ENCODE measurements around the gene TLN1. TPM values are rescaled to one million over a fixed set of nuclear protein-coding genes. Genes with fewer than 3 reads are reported as not detected.
A peak's percentile ranks its signal among the peaks of the same experiment; 100 is the strongest.

Gene TLN1
- total and polyA plus RNA-seq, 10 of the 15 experiments (the other 5 are each of a cell fraction or from before 2014, with no cell fraction given), result 11.6 to 305 (median 71.9) TPM

DNA sequence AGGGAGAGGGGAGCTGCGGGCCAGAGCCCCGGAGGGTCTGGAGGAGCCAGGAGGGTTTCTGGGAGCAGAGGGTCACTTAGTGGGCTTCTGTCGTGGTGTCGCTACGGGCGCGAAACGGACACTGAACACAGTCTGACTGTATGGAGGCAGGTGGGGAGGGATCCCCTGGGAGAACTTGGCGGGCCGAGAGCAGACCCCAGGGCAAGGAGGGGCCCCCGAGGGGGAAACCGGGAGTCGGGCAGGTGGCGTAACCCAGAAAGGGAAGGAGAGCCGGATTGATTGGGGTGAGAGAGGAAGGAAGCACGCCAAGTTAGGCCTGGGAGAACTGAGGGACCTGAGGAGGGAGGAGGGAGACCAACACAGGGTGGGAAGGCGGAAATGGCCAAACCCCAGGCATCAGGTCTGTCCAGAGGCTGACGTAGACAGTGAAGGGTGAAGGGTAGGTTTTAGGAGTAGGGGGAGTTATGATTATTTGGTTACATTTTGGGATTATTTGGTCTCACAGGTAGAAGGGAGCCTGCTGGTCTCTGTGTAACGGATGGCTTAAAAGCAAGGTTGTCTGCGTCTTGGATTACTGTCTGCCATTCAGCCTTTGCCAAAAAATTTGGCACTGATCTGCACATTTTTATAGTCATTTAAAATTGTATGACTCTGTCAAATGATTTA lies 25.4 kb upstream of the TLN1 start (continued):
- no peak for TF ChIP-seq KDM1A (IDR thresholded peaks at IDR 0.05; ENCODE audit: borderline replicate concordance)
- no peak for TF ChIP-seq BMI1 (IDR thresholded peaks at IDR 0.05; ENCODE audit: borderline replicate concordance)
- no peak for TF ChIP-seq CBFB (IDR thresholded peaks at IDR 0.05; ENCODE audit: low read depth)
- no peak for TF ChIP-seq RAD21 (IDR thresholded peaks at IDR 0.05; ENCODE audit: insufficient read depth, low read depth, low read length)
- peak; percentile 72 for TF ChIP-seq HDGF (IDR thresholded peaks at IDR 0.05)
- no peak for TF ChIP-seq YBX1 (IDR thresholded peaks at IDR 0.05)
- no peak for TF ChIP-seq NR2C2 (IDR thresholded peaks at IDR 0.05; ENCODE audit: borderline replicate concordance, control insufficient read depth, insufficient read length, low read depth)
- TF ChIP-seq, protein P1, sequence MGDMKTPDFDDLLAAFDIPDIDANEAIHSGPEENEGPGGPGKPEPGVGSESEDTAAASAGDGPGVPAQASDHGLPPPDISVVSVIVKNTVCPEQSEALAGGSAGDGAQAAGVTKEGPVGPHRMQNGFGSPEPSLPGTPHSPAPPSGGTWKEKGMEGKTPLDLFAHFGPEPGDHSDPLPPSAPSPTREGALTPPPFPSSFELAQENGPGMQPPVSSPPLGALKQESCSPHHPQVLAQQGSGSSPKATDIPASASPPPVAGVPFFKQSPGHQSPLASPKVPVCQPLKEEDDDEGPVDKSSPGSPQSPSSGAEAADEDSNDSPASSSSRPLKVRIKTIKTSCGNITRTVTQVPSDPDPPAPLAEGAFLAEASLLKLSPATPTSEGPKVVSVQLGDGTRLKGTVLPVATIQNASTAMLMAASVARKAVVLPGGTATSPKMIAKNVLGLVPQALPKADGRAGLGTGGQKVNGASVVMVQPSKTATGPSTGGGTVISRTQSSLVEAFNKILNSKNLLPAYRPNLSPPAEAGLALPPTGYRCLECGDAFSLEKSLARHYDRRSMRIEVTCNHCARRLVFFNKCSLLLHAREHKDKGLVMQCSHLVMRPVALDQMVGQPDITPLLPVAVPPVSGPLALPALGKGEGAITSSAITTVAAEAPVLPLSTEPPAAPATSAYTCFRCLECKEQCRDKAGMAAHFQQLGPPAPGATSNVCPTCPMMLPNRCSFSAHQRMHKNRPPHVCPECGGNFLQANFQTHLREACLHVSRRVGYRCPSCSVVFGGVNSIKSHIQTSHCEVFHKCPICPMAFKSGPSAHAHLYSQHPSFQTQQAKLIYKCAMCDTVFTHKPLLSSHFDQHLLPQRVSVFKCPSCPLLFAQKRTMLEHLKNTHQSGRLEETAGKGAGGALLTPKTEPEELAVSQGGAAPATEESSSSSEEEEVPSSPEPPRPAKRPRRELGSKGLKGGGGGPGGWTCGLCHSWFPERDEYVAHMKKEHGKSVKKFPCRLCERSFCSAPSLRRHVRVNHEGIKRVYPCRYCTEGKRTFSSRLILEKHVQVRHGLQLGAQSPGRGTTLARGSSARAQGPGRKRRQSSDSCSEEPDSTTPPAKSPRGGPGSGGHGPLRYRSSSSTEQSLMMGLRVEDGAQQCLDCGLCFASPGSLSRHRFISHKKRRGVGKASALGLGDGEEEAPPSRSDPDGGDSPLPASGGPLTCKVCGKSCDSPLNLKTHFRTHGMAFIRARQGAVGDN (IDR thresholded peaks at IDR 0.05), result peak; percentile 30; the same call in 1 of the 2 replicates
- no peak for TF ChIP-seq CREB1 (IDR thresholded peaks at IDR 0.05; ENCODE audit: low read depth)
- TF ChIP-seq RB1 (IDR thresholded peaks at IDR 0.05; ENCODE audit: borderline replicate concordance), result peak; percentile 49; the same call in 1 of the 2 replicates
- TF ChIP-seq, protein P2, sequence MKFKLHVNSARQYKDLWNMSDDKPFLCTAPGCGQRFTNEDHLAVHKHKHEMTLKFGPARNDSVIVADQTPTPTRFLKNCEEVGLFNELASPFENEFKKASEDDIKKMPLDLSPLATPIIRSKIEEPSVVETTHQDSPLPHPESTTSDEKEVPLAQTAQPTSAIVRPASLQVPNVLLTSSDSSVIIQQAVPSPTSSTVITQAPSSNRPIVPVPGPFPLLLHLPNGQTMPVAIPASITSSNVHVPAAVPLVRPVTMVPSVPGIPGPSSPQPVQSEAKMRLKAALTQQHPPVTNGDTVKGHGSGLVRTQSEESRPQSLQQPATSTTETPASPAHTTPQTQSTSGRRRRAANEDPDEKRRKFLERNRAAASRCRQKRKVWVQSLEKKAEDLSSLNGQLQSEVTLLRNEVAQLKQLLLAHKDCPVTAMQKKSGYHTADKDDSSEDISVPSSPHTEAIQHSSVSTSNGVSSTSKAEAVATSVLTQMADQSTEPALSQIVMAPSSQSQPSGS (IDR thresholded peaks at IDR 0.05; ENCODE audit: low read length), result no peak; the same call in 1 of the 2 replicates
- peak; percentile 94 for TF ChIP-seq MEF2B (IDR thresholded peaks at IDR 0.05; ENCODE audit: partially characterized antibody, poor library complexity, severe bottlenecking)
- TF ChIP-seq, protein P3, sequence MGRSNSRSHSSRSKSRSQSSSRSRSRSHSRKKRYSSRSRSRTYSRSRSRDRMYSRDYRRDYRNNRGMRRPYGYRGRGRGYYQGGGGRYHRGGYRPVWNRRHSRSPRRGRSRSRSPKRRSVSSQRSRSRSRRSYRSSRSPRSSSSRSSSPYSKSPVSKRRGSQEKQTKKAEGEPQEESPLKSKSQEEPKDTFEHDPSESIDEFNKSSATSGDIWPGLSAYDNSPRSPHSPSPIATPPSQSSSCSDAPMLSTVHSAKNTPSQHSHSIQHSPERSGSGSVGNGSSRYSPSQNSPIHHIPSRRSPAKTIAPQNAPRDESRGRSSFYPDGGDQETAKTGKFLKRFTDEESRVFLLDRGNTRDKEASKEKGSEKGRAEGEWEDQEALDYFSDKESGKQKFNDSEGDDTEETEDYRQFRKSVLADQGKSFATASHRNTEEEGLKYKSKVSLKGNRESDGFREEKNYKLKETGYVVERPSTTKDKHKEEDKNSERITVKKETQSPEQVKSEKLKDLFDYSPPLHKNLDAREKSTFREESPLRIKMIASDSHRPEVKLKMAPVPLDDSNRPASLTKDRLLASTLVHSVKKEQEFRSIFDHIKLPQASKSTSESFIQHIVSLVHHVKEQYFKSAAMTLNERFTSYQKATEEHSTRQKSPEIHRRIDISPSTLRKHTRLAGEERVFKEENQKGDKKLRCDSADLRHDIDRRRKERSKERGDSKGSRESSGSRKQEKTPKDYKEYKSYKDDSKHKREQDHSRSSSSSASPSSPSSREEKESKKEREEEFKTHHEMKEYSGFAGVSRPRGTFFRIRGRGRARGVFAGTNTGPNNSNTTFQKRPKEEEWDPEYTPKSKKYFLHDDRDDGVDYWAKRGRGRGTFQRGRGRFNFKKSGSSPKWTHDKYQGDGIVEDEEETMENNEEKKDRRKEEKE (IDR thresholded peaks at IDR 0.05), result no peak
- TF ChIP-seq MTA2 (IDR thresholded peaks at IDR 0.05; ENCODE audit: low read depth), result peak; percentile 61
- TF ChIP-seq, protein P4, sequence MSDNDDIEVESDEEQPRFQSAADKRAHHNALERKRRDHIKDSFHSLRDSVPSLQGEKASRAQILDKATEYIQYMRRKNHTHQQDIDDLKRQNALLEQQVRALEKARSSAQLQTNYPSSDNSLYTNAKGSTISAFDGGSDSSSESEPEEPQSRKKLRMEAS (IDR thresholded peaks at IDR 0.05; ENCODE audit: low read depth, low read length), result 0 out of 2 replicates have a peak, but pooled peaks have one; percentile 4
- TF ChIP-seq SMARCA5 (IDR thresholded peaks at IDR 0.05), result peak; percentile 31; the same call in 1 of the 2 replicates
- peak; percentile 66; the same call in 1 of the 2 replicates for TF ChIP-seq TCF12 (IDR thresholded peaks at IDR 0.05; ENCODE audit: low read depth, low read length)
- TF ChIP-seq SRF (IDR thresholded peaks at IDR 0.05; ENCODE audit: low read depth in 2 of 2, low read length in 2 of 2), result peak; percentile 70 to 77
- TF ChIP-seq, protein P5, sequence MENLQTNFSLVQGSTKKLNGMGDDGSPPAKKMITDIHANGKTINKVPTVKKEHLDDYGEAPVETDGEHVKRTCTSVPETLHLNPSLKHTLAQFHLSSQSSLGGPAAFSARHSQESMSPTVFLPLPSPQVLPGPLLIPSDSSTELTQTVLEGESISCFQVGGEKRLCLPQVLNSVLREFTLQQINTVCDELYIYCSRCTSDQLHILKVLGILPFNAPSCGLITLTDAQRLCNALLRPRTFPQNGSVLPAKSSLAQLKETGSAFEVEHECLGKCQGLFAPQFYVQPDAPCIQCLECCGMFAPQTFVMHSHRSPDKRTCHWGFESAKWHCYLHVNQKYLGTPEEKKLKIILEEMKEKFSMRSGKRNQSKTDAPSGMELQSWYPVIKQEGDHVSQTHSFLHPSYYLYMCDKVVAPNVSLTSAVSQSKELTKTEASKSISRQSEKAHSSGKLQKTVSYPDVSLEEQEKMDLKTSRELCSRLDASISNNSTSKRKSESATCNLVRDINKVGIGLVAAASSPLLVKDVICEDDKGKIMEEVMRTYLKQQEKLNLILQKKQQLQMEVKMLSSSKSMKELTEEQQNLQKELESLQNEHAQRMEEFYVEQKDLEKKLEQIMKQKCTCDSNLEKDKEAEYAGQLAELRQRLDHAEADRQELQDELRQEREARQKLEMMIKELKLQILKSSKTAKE (IDR thresholded peaks at IDR 0.05; ENCODE audit: low read depth, poor library complexity, severe bottlenecking), result peak; percentile 34
